Hepatocyte (in vitro differentiated cells): ENCODE measurements around the gene NCR3LG1. TPM values are rescaled to one million over a fixed set of nuclear protein-coding genes. Genes with fewer than 3 reads are reported as not detected.

Experiments used
- DNase-seq: peaks from one replicate; pipeline ENCODE4 v3.0.0-alpha.2; 2016; ENCODE audit warnings: low spot score
- H2AFZ ChIP-seq: fragments of 200-600 bp; sonication (generic); 2 replicates; pipeline ENCODE4 v1.6.0; 2016; ENCODE audit warnings: antibody characterized with exemption, mild to moderate bottlenecking
- H3K27ac ChIP-seq: fragments of 200-600 bp; sonication (generic); 2 replicates; pipeline ENCODE4 v1.5.1; 2016; ENCODE audit warnings: mild to moderate bottlenecking
- H3K27me3 ChIP-seq: fragments of 200-600 bp; sonication (generic); 2 replicates; pipeline ENCODE4 v1.6.1; 2016
- H3K36me3 ChIP-seq: fragments of 200-600 bp; sonication (generic); replicated peaks from 2 replicates; pipeline ENCODE4 v1.5.1; 2016; ENCODE audit warnings: low read depth; ENCODE audit not compliant: insufficient read depth
- H3K4me1 ChIP-seq: fragments of 200-600 bp; sonication (generic); 2 replicates; pipeline ENCODE4 v1.5.1; 2016; ENCODE audit warnings: mild to moderate bottlenecking, moderate library complexity; ENCODE audit not compliant: insufficient read depth
- H3K4me2 ChIP-seq: fragments of 200-600 bp; sonication (generic); 2 replicates; pipeline ENCODE4 v1.6.0; 2016
- H3K4me3 ChIP-seq: fragments of 200-600 bp; sonication (generic); 2 replicates; pipeline ENCODE4 v1.5.1; 2016; ENCODE audit warnings: mild to moderate bottlenecking
- H3K79me2 ChIP-seq: fragments of 200-600 bp; sonication (generic); 2 replicates; pipeline ENCODE4 v1.6.0; 2017; ENCODE audit warnings: mild to moderate bottlenecking
- H3K9me2 ChIP-seq: fragments of 200-600 bp; sonication (generic); replicated peaks from 2 replicates; pipeline ENCODE4 v1.6.0; 2017; ENCODE audit warnings: mild to moderate bottlenecking; ENCODE audit not compliant: insufficient read depth
- H3K9me3 ChIP-seq: fragments of 200-600 bp; sonication (generic); 2 replicates; pipeline ENCODE4 v1.5.1; 2016; ENCODE audit warnings: low read depth, mild to moderate bottlenecking
- H4K20me1 ChIP-seq: fragments of 200-600 bp; sonication (generic); 2 replicates; pipeline ENCODE4 v1.6.0; 2016; ENCODE audit warnings: mild to moderate bottlenecking; ENCODE audit not compliant: insufficient read depth, poor library complexity, severe bottlenecking
- CTCF ChIP-seq: fragments of 200-600 bp; sonication (generic); IDR thresholded peaks from 2 replicates; pipeline ENCODE4 v1.5.1; 2016; ENCODE audit warnings: antibody characterized with exemption, mild to moderate bottlenecking; ENCODE audit not compliant: poor library complexity
- EZH2 ChIP-seq: fragments of 200-600 bp; sonication (generic); IDR thresholded peaks from 2 replicates; pipeline ENCODE4 v1.6.1; 2016; ENCODE audit warnings: antibody characterized with exemption, mild to moderate bottlenecking, borderline replicate concordance
- EZH2phosphoT487 ChIP-seq: fragments of 200-600 bp; sonication (generic); IDR thresholded peaks from one replicate; pipeline ENCODE4 v1.6.1; 2018; ENCODE audit warnings: antibody characterized with exemption, mild to moderate bottlenecking, low read depth, moderate library complexity; ENCODE audit not compliant: unreplicated experiment, severe bottlenecking
- WGBS: methylation state at CpG from one replicate; pipeline ENCODE4 v1.1.6; 2016; ENCODE audit warnings: low lambda C conversion rate; ENCODE audit errors: missing lambda C conversion rate; 5-methylcytosine and 5-hydroxymethylcytosine counted together
- polyA plus RNA-seq: library from polyadenylated mRNA; unstranded; fragments of >200 nt; fragmentation: Nextera tagmentation; extraction: Ambion mirVana; gene quantifications from 2 replicates; pipeline ENCODE4 v1.2.1, GENCODE V29; 2016
- total RNA-seq: library from RNA; depleted of rRNA; stranded (reverse); fragments of >200 nt; gene quantifications from 2 replicates; pipeline ENCODE4 v1.2.3, GENCODE V29; 2014

Gene NCR3LG1
- total and polyA plus RNA-seq, 2 experiments from 2014 or later: 3.7 to 13.8 TPM

DNA sequence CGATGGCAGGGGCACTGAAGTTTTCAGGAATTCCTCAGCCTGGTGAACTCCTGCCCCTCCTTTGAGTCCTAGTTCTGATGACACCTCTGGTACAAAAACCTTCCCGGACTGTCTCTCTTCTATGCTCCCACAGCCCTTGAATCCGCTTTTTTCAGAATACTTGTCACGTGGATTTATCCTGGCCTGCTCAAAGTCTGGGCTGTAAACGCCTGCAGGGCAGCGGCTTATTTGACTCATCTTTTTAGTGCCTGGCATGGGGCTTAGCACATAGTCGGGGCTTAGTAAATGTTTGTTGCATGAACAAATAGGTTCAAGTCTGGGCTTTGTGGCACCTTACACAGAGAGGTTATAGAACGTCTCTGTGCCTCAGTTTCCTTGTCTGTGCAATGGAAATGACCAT is 50.2 kb downstream of the NCR3LG1 start:
- H3K4me2 ChIP-seq: no peak overlapping the region
- no peak overlapping the region for H3K27ac ChIP-seq
- no peak overlapping the region for H3K4me3 ChIP-seq
- H3K9me2 ChIP-seq: no peaks in the 10 kb centered on the region
- no peaks in the 10 kb centered on the region for H3K36me3 ChIP-seq
- no peak for TF ChIP-seq EZH2
- TF ChIP-seq EZH2phosphoT487: no peak
- TF ChIP-seq CTCF: no peak
- H4K20me1 ChIP-seq: no peaks in the 10 kb centered on the region
- 72% methylated on average over 8 of the region's 8 CpGs for WGBS
- H3K79me2 ChIP-seq: no peaks in the 10 kb centered on the region
- H3K4me1 ChIP-seq: peaks cover 7% of the 10 kb centered on the region
- H3K27me3 ChIP-seq: no peaks in the 10 kb centered on the region
- DNase-seq: no peak
- H3K9me3 ChIP-seq: no peaks in the 10 kb centered on the region
- no peak overlapping the region for H2AFZ ChIP-seq

DNA sequence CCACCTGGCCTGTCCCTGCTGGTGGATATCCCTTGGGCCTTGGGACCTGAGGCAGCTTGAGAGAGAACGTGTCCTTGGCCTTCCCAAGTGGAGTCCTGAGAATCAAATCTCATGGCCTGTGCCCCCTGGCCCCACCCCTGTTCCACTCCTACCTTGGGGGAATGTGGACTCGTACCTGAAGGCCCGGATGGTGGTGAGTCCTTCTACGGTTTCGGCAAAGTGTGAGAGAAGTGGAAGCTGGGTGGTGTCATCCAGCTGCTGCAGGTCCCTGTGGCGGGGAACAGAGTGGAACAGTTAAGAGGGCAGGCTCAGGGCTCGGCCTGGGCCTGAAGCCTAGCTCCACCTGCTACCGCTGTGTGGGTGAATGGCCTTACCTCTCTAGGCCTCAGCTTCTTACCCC is 50.9 kb downstream of the NCR3LG1 start:
- Histone ChIP-seq H4K20me1 (no peaks in the 10 kb centered on the region), H3K4me1 (peaks cover 7% of the 10 kb centered on the region), H3K9me2 (no peaks in the 10 kb centered on the region), H3K27ac (no peak overlapping the region), H2AFZ (no peak overlapping the region), H3K4me2 (no peak overlapping the region), H3K36me3 (no peaks in the 10 kb centered on the region), H3K4me3 (no peak overlapping the region), H3K9me3 (no peaks in the 10 kb centered on the region), H3K27me3 (no peaks in the 10 kb centered on the region), H3K79me2 (no peaks in the 10 kb centered on the region)
- TF ChIP-seq EZH2 (no peak), EZH2phosphoT487 (no peak), CTCF (no peak)
- no peak for DNase-seq
- WGBS: 96% methylated on average over 8 of the region's 8 CpGs

- WGBS: 93% methylated on average over 18 of the region's 18 CpGs
- Histone ChIP-seq H3K4me1 (peaks cover 7% of the 10 kb centered on the region), H3K79me2 (no peaks in the 10 kb centered on the region), H2AFZ (no peak overlapping the region), H3K9me3 (no peaks in the 10 kb centered on the region), H4K20me1 (no peaks in the 10 kb centered on the region), H3K27me3 (no peaks in the 10 kb centered on the region), H3K4me3 (no peak overlapping the region), H3K27ac (no peak overlapping the region), H3K4me2 (no peak overlapping the region), H3K9me2 (no peaks in the 10 kb centered on the region), H3K36me3 (no peaks in the 10 kb centered on the region)
- no peak for DNase-seq
- TF ChIP-seq CTCF: no peak
- no peak for TF ChIP-seq EZH2phosphoT487
- no peak for TF ChIP-seq EZH2
These were observed 52.6 kb downstream of the NCR3LG1 start for GRCh38 chr11:17403980-17404759.
